Measurements from ENCODE around the gene CHST9.

The CHST9 gene

GRCh38 chr18:27136208-27136535, 48.9 kb downstream of the CHST9 start:
- Histone ChIP-seq H3K9me3 (no peaks in the 10 kb centered on the region), H3K4me1 (no peaks in the 10 kb centered on the region), H3K36me3 (no peaks in the 10 kb centered on the region), H3K4me3 (ENCODE audit: low read depth, low read length) (no peak overlapping the region), H3K27me3 (no peaks in the 10 kb centered on the region)
- no peak for DNase-seq
- TF ChIP-seq, protein P1, sequence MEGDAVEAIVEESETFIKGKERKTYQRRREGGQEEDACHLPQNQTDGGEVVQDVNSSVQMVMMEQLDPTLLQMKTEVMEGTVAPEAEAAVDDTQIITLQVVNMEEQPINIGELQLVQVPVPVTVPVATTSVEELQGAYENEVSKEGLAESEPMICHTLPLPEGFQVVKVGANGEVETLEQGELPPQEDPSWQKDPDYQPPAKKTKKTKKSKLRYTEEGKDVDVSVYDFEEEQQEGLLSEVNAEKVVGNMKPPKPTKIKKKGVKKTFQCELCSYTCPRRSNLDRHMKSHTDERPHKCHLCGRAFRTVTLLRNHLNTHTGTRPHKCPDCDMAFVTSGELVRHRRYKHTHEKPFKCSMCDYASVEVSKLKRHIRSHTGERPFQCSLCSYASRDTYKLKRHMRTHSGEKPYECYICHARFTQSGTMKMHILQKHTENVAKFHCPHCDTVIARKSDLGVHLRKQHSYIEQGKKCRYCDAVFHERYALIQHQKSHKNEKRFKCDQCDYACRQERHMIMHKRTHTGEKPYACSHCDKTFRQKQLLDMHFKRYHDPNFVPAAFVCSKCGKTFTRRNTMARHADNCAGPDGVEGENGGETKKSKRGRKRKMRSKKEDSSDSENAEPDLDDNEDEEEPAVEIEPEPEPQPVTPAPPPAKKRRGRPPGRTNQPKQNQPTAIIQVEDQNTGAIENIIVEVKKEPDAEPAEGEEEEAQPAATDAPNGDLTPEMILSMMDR (IDR thresholded peaks at IDR 0.05; ENCODE audit: low read depth, low read length): no peak

GRCh38 chr18:27135504-27136207, 49.5 kb downstream of the CHST9 start:
- TF ChIP-seq, protein P1 (IDR thresholded peaks at IDR 0.05; ENCODE audit: low read depth, low read length): no peak
- Histone ChIP-seq H3K36me3 (no peaks in the 10 kb centered on the region), H3K4me1 (no peaks in the 10 kb centered on the region), H3K27me3 (no peaks in the 10 kb centered on the region), H3K9me3 (no peaks in the 10 kb centered on the region), H3K4me3 (ENCODE audit: low read depth, low read length) (no peak overlapping the region)
- no peak for DNase-seq

GRCh38 chr18:27130065-27130630, 55.0 kb downstream of the CHST9 start:
- Histone ChIP-seq H3K9me3 (no peaks in the 10 kb centered on the region), H3K4me3 (ENCODE audit: low read depth, low read length) (no peak overlapping the region), H3K4me1 (no peaks in the 10 kb centered on the region), H3K27me3 (no peaks in the 10 kb centered on the region), H3K36me3 (no peaks in the 10 kb centered on the region)
- DNase-seq: no peak
- TF ChIP-seq, protein P1 (IDR thresholded peaks at IDR 0.05; ENCODE audit: low read depth, low read length): no peak

GRCh38 chr18:27124196-27124595, 60.9 kb downstream of the CHST9 start:
- Histone ChIP-seq H3K36me3 (no peaks in the 10 kb centered on the region), H3K4me3 (ENCODE audit: low read depth, low read length) (no peak overlapping the region), H3K9me3 (no peaks in the 10 kb centered on the region), H3K4me1 (no peaks in the 10 kb centered on the region), H3K27me3 (no peaks in the 10 kb centered on the region)
- TF ChIP-seq, protein P1 (IDR thresholded peaks at IDR 0.05; ENCODE audit: low read depth, low read length): no peak
- no peak for DNase-seq

DNA sequence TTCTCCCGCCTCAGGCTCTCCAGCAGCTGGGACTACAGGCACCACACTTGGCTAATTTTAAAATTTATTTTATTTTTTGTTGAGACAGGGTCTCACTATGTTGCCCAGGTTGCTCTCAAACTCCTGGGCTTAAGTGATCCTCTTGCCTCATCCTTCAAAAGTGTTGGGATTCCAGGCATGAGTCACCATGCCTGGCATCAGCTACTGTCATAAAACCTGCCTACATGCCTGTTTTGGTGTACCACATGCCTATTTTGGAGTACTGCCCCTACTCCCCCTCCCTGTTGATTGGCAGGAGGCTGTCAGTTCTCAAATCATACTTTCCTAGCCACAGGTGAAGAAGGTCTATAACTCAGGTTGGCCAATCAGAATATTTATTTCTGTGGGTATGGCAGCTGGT, 64.0 kb downstream of the CHST9 start:
- no peak overlapping the region for H3K4me3 ChIP-seq (ENCODE audit: low read depth, low read length)
- no peaks in the 10 kb centered on the region for H3K9me3 ChIP-seq
- no peak for DNase-seq
- no peaks in the 10 kb centered on the region for H3K4me1 ChIP-seq
- TF ChIP-seq, protein P1 (IDR thresholded peaks at IDR 0.05; ENCODE audit: low read depth, low read length): no peak
- H3K27me3 ChIP-seq: no peaks in the 10 kb centered on the region
- H3K36me3 ChIP-seq: no peaks in the 10 kb centered on the region

DNA sequence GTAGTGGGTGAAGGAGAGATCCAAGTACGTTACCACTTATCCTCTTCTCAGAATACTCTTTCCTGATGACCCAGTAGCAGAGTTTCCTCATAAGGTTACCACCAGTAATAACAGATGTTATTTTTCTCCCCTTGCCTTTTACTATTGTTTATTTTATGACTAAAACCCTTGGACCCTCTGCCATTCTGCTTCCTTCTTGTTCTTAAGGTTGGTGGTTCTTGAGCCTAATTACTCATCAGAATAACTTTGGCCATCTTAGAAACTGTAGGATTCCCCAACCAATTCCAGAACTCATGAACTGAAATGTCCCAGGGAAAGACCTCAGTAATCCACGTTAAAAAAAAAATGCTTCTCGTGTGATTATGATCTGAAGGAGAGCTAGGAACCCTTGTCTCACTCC, 64.9 kb downstream of the CHST9 start:
- Histone ChIP-seq H3K4me1 (no peaks in the 10 kb centered on the region), H3K9me3 (no peaks in the 10 kb centered on the region), H3K36me3 (no peaks in the 10 kb centered on the region), H3K27me3 (no peaks in the 10 kb centered on the region), H3K4me3 (ENCODE audit: low read depth, low read length) (no peak overlapping the region)
- TF ChIP-seq, protein P1 (IDR thresholded peaks at IDR 0.05; ENCODE audit: low read depth, low read length): no peak
- DNase-seq: no peak

Measured in BE2C (cell line).